ENCODE data around the gene PCDHGC3. TPM values are rescaled to one million over a fixed set of nuclear protein-coding genes. Genes with fewer than 3 reads are reported as not detected.
"Not testable (repeated sequence)": the region's sequence is repeated elsewhere in the genome, so short reads cannot be mapped to it uniquely, and the experiment has no call there.

Gene PCDHGC3
- 100 to 1,000 TPM in 3 of 4 donors, 10 to 100 TPM in 1; 25.9 to 146 (median 123) TPM for total RNA-seq

DNA sequence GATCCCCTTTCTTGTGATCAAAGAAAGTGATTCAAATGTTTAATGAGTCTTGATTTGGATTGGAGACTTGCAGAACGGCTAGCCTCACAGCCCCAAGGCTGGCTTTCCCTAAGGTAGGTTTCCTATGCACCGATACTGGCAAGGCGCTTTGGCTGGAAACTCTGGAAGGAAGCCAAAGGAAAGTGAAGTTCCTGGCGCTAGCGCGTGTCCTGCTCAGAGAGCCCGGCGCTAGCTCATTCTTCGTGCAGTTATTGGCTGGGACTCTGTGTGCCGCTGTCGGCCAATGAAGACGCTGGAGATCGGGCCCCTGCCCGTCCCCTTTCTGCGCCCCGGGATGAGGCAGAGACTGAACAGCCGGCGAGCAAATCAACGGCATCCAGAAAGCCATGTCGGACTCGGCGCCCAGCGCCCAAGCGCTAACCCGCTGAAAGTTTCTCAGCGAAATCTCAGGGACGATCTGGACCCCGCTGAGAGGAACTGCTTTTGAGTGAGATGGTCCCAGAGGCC, at the start of gene PCDHGC3:
Gene PCDHGC3 (plus strand): TSS at position 342 of the 507 bp plus-strand sequence. CDS start 151 bp downstream, at position 493.
- H3K4me1 ChIP-seq, result peaks cover 15 to 21% of the 10 kb centered on the region in 2 donors
- intact Hi-C loops (cut with DNase I; ENCODE audit: low total_unique reads), result loop anchor here (10.0 kb wide), 1 partner anchor 49 kb away; no protein-coding TSS in a partner anchor
- H3K27me3 ChIP-seq, result no peaks in the 10 kb centered on the region
- no peaks in the 10 kb centered on the region for H3K9me3 ChIP-seq
- peak; percentile 95 for DNase-seq
- no peaks in the 10 kb centered on the region for H3K36me3 ChIP-seq
- peak within 1 kb of the TSS; percentile 54 to 55 for H3K4me3 ChIP-seq
- H3K27ac ChIP-seq, result peak within 1 kb of the TSS; percentile 90 to 92
- TF ChIP-seq, protein P1, sequence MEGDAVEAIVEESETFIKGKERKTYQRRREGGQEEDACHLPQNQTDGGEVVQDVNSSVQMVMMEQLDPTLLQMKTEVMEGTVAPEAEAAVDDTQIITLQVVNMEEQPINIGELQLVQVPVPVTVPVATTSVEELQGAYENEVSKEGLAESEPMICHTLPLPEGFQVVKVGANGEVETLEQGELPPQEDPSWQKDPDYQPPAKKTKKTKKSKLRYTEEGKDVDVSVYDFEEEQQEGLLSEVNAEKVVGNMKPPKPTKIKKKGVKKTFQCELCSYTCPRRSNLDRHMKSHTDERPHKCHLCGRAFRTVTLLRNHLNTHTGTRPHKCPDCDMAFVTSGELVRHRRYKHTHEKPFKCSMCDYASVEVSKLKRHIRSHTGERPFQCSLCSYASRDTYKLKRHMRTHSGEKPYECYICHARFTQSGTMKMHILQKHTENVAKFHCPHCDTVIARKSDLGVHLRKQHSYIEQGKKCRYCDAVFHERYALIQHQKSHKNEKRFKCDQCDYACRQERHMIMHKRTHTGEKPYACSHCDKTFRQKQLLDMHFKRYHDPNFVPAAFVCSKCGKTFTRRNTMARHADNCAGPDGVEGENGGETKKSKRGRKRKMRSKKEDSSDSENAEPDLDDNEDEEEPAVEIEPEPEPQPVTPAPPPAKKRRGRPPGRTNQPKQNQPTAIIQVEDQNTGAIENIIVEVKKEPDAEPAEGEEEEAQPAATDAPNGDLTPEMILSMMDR (IDR thresholded peaks at IDR 0.05), result peak; percentile 58 to 80 (median 66)
- peak; percentile 70 to 74 for TF ChIP-seq POLR2A (IDR thresholded peaks at IDR 0.05)

DNA sequence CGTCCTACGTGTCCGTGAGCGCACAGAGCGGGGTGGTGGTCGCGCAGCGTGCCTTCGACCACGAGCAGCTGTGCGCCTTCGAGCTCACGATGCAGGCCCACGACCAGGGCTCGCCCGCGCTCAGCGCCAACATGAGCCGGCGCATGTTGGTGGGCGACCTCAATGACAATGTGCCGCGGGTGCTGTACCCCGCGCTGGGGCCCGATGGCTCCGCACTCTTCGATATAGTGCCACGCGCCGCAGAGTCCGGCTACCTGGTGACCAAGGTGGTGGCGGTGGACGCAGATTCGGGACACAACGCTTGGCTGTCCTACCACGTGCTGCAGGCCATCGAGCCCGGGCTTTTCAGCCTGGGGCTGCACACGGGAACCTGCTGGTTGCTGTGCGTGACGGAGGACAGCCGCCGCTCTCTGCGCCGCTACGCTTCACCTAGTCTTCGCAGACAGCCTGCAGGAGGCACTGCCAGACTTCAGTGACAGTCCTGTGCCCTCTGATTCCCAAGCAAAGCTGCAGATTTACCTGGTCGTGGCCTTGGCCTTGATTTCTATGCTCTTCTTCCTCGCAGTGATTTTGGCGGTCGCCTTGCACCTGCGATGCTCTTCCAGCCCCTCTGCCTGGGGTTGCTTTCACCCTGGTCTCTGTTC, 47.9 kb upstream of the PCDHGC3 start:
- Histone ChIP-seq H3K36me3 (no peaks in the 10 kb centered on the region), H3K27me3 (no peaks in the 10 kb centered on the region), H3K9me3 (peaks cover 0 to 97% of the 10 kb centered on the region in 2 donors), H3K27ac (no peak overlapping the region), H3K4me3 (no peak overlapping the region), H3K4me1 (no peaks in the 10 kb centered on the region)
- intact Hi-C loops (cut with DNase I; ENCODE audit: low total_unique reads), result no loop called here
- no peak for TF ChIP-seq POLR2A (IDR thresholded peaks at IDR 0.05)
- TF ChIP-seq, protein P1 (IDR thresholded peaks at IDR 0.05), result no peak
- no peak for DNase-seq

DNA sequence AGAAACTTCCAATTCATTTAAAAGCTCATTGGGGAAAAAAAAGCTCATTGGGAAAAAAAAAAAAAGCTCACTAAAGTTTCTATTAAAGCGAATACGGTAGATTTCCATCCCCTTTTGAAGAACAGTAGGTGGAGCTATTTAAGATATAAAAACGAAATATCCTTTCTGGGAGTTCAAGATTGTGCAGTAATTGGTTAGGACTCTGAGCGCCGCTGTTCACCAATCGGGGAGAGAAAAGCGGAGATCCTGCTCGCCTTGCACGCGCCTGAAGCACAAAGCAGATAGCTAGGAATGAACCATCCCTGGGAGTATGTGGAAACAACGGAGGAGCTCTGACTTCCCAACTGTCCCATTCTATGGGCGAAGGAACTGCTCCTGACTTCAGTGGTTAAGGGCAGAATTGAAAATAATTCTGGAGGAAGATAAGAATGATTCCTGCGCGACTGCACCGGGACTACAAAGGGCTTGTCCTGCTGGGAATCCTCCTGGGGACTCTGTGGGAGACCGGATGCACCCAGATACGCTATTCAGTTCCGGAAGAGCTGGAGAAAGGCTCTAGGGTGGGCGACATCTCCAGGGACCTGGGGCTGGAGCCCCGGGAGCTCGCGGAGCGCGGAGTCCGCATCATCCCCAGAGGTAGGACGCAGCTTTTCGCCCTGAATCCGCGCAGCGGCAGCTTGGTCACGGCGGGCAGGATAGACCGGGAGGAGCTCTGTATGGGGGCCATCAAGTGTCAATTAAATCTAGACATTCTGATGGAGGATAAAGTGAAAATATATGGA, 45.2 kb upstream of the PCDHGC3 start, which contains the start of gene PCDHGA12:
Gene PCDHGA12 (plus strand): TSS at position 176 of the 782 bp plus-strand sequence. CDS start 253 bp downstream, at position 429.
- peaks cover 0 to 98% of the 10 kb centered on the region in 2 donors for H3K9me3 ChIP-seq
- peak within 1 kb of the TSS; percentile 7 to 11 for H3K27ac ChIP-seq
- H3K4me3 ChIP-seq, result peak within 1 kb of the TSS; percentile 19
- H3K36me3 ChIP-seq, result no peaks in the 10 kb centered on the region
- TF ChIP-seq, protein P1 (IDR thresholded peaks at IDR 0.05), result peak in 3 of 4 experiments; percentile 12 to 31 (median 18)
- TF ChIP-seq POLR2A (IDR thresholded peaks at IDR 0.05), result no peak
- peak; percentile 41 to 44 for DNase-seq
- H3K4me1 ChIP-seq, result no peaks in the 10 kb centered on the region
- H3K27me3 ChIP-seq, result no peaks in the 10 kb centered on the region
- intact Hi-C loops (cut with DNase I; ENCODE audit: low total_unique reads), result no loop called here

DNA sequence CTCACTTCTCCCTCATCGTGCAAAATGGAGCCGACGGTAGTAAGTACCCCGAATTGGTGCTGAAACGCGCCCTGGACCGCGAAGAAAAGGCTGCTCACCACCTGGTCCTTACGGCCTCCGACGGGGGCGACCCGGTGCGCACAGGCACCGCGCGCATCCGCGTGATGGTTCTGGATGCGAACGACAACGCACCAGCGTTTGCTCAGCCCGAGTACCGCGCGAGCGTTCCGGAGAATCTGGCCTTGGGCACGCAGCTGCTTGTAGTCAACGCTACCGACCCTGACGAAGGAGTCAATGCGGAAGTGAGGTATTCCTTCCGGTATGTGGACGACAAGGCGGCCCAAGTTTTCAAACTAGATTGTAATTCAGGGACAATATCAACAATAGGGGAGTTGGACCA, 44.5 kb upstream of the PCDHGC3 start:
- Histone ChIP-seq H3K4me3 (peak overlapping the region in 1 of 2 donors; percentile 19), H3K27me3 (no peaks in the 10 kb centered on the region), H3K27ac (no peak overlapping the region), H3K4me1 (no peaks in the 10 kb centered on the region), H3K9me3 (peaks cover 0 to 98% of the 10 kb centered on the region in 2 donors), H3K36me3 (no peaks in the 10 kb centered on the region)
- DNase-seq, result no peak
- TF ChIP-seq, protein P1 (IDR thresholded peaks at IDR 0.05), result no peak
- TF ChIP-seq POLR2A (IDR thresholded peaks at IDR 0.05), result no peak
- intact Hi-C loops (cut with DNase I; ENCODE audit: low total_unique reads), result no loop called here

DNA sequence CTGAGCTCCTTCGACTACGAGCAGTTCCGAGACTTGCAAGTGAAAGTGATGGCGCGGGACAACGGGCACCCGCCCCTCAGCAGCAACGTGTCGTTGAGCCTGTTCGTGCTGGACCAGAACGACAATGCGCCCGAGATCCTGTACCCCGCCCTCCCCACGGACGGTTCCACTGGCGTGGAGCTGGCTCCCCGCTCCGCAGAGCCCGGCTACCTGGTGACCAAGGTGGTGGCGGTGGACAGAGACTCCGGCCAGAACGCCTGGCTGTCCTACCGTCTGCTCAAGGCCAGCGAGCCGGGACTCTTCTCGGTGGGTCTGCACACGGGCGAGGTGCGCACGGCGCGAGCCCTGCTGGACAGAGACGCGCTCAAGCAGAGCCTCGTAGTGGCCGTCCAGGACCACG, 43.5 kb upstream of the PCDHGC3 start:
- DNase-seq, result not testable (repeated sequence)
- peaks cover 0 to 95% of the 10 kb centered on the region in 2 donors for H3K9me3 ChIP-seq

DNA sequence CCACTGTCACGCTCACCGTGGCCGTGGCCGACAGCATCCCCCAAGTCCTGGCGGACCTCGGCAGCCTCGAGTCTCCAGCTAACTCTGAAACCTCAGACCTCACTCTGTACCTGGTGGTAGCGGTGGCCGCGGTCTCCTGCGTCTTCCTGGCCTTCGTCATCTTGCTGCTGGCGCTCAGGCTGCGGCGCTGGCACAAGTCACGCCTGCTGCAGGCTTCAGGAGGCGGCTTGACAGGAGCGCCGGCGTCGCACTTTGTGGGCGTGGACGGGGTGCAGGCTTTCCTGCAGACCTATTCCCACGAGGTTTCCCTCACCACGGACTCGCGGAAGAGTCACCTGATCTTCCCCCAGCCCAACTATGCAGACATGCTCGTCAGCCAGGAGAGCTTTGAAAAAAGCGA, 43.0 kb upstream of the PCDHGC3 start:
- H3K36me3 ChIP-seq; DNase-seq; H3K4me3 ChIP-seq; intact Hi-C loops (cut with DNase I; ENCODE audit: low total_unique reads); H3K27me3 ChIP-seq; H3K27ac ChIP-seq; H3K4me1 ChIP-seq: not testable (repeated sequence)
- peaks cover 0 to 95% of the 10 kb centered on the region in 2 donors for H3K9me3 ChIP-seq

More for the DNA sequence above, 43.5 kb upstream of the PCDHGC3 start:
- H3K27me3 ChIP-seq; H3K36me3 ChIP-seq; H3K4me1 ChIP-seq; H3K4me3 ChIP-seq; intact Hi-C loops (cut with DNase I; ENCODE audit: low total_unique reads); H3K27ac ChIP-seq: not testable (repeated sequence)
